Muscle of arm (tissue), 12 donors: ENCODE data around the gene PER1. TPM values are rescaled to one million over a fixed set of nuclear protein-coding genes. Genes with fewer than 3 reads are reported as not detected.

Experiments used
- DNase-seq: peaks from one replicate; pipeline ENCODE4 v3.0.0-alpha.2; 2013
- polyA plus RNA-seq, 12 donors: library from polyadenylated mRNA; unstranded; fragments of 120-200 nt; gene quantifications; one replicate each; pipeline ENCODE4 v1.2.1, GENCODE V29; 2013; ENCODE audit not compliant: insufficient read length in 12 of 12

The PER1 gene
- polyA plus RNA-seq, 12 donors, result 27.4 to 159 (median 47.2) TPM; not detected in 1

DNA sequence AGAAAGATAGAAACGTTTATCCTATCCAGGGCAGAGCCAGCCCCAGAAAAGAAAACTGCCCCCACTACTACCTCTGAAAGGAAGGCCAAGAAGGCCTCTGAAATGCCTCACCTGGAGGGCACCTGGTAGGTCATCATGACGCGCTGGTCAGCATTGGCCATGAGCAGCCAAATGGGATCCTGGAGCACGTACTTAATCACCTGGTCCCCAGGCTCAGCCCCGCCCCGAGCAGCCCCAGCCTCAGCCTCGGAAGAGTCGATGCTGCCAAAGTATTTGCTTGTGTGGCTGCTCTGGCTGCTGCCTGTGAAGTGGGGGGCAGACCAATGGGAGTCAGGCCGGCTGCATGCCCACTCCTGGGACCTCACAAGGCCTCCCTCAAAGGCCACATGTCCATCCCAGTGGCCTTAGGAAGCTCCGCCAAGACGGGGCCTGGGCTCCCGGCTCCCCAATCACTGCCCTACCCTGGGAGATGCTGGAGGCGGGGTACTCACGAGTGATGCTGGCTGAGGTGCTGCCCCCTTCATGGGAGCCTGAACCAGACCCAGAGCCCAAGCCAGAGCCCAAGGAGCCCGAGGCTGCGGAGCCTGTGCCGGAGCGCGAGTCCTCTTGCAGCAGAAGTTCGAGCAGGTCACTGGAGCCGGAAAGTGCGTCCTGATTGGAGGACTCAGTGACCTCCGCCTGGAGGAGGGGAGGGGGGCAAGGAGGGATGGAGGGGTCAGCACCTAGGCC is 9.9 kb downstream of the PER1 start:
- DNase-seq, result no peak

DNA sequence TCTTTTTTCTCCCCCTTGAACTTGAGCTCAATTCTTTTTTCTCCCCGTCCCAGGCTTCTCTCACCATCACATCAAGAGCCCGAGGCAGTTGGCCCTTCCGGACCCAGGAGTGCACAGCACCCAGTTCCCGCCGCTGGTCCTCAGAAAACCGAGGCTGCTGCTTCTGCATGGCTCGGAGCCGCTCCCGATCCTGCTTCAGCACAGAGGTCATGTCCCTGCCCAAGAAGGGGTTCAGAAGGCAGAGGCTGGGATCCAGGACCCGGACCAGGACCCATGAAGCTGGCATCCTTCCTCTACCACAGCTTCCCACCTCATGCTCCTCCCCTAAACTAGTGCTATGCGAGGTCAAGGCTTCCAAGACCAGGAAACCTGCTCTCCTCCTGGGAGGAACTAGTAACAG is 10.5 kb downstream of the PER1 start:
- no peak for DNase-seq

DNA sequence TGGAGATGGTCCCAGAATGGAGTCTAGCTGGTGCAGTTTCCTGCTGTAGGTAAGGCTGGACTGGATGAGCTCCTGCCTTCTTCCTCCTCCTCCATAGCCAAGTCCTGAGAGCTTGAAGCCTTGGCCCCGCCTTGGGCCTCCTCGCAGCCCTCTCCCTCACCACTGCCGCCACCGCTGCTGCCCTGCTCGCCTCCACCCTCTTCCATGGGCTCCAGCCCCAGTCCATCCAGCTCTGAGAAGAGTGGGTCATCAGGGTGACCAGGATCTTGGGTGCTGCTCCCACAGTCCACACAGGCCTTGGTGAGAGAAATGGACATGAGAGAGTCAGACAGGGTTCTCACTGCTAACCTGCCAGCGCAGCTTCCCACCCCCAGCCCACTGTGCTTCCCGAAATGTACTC is 11.2 kb downstream of the PER1 start:
- no peak for DNase-seq

DNA sequence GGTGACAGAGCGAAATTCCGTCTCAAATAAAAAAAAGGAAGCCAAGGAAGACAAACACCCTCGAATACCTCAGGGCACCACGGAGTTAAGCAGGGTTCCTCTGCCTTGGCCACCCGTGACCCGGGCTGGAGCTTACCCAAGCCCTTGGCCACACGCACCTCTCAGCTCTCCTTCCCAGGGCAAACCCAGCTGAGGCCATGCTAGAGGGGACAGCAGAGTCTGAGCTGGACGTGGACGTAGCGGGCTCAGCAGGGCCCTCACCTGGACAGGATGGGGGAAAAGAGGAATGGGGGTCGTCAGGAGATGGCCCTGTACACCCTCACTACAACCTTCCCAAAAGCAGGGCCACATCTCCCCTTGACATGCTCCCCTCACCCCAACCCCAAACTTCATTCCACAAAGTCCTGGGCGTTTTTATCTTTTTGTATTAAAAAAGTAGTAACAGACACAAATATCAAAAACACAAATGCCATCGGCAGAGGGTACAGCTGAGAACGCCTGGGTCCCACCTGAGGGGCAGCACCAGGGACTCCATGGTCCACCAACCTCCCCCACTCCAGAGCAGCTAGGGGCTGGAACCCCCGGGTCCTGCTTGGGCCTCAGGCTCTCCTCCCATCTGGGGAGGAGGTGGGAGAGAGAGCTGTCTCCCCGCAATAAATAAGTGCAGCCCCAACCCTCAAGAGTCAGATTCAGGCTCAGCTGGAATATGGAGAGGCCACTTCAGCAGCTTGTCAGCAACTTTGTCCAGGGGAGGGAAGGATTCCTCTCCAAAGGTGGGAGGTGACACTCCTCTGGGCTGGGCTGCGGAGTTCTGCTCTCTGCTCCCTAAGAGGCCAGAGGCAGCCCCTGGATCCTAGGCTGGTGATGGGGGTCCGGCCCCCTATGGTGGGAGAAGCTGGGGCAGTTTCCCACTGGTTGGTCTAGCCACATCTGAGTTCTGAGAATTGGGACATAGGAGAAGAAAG is 11.9 kb downstream of the PER1 start:
- no peak for DNase-seq

DNA sequence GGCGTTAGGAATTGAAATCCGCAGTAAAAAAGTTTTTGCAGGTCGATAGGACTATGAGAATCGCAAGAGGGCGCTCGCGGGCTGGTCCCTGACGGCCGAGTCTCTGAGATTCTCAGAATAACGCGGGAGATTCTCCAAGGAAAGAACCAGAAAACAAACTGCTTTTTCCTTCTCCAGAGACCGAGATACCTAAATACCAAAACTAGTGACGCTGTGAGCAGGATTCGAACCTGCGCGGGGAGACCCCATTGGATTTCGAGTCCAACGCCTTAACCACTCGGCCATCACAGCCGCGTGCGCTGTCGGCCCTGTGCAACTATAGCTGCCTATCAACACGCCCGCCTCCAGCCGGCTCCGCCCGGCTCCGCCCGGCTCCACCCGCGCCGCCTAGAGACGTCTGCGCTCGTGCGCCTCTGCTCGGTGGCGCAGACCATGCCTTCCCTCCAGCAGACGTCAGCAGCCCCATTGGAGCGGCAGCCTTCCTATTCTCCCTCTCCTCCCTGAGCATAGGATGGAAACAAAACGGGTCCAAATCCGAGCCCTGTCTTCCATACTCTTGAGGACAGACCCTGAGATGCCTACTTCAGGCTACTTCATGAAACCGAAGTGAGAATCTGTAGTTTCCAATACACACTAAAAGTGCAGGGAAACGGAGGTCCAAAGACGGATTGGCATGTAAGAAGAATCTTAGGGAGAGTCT is 13.4 kb downstream of the PER1 start:
- DNase-seq, result peak; percentile 98

DNA sequence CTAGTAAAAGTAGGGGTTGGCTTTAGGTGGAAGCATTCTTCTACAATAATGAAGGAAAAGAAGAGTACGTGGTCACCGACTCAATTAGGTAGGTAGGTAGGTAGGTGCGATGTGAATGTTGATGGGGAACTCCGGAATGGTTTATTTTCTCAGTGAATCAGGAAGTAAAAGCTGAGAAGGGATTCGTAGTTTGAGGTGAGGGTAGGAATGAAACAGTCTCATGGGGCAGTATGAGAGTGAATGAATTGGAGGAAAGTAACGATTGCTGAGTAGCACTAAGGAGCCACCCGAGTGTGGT is 13.9 kb downstream of the PER1 start:
- no peak for DNase-seq

DNA sequence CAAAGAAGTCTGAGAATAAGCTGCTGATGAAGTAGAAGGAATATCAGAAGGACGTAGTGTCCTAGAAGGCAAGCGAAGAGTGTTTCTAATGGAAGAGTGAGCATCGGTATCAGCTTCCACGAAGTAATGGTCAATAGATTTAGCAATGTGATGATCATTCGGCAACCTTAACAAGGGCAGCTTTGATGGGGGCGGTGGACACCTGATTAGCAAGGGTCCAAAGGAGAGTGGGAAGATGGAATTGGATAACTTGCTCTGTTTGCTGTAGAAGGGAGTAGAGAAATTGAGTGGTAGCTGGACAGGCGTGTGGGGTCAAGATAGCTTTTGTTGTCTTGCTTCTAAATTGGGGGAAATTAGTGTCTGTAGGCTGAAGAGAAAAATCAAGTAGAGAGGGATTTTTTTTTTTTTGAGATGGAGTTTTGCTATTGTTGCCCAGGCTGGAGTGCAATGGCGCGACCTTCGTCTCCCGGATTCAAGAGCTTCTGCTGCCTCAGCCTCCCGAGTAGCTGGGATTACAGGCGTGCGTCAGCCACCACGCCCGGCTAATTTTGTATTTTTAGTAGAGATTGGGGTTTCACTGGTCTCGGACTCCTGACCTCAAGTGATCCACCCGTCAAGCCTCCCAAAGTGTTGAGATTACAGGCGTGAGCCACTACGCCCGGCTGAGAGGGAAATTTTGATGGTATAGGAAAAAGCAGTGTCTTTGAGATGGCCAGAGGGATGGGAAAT is 14.4 kb downstream of the PER1 start:
- DNase-seq, result no peak

DNA sequence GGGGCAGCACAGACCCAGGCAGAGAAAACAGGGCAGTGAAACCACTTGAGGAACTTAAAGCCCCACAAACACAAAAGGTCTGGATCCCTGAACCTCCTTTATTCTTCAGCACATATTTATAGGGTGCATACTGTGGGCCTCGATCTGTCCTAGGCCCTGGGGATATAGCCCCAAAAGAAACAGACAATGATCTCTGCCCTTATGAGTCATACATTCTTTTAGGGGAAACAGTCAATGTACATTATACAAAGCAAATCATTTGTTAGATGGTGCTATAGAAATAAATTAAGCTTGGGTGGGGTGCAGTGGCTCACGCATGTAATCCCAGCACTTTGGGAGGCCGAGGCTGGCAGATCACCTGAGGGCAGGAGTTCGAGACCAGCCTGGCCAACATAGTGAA is 18.3 kb downstream of the PER1 start:
- no peak for DNase-seq

DNA sequence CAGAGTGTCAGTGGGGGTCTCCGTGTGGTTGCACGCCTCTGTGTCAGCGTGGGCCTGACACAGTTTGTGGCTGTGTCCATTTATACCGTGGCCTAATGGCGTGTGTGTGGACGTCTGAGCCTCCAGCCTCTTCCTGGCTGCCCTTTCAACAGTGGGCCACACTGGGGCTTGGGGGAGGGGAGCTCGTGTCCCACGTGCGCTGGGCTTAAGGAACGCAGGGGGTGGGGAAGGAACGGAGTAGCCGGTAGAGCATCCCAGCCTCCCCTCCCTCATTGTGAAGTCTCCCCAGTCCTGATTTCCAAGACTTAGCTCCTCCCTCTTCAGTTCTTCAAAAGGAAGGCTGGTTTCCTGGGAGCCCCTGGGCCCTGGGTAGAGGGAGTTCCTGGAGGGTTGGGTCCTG is 18.8 kb downstream of the PER1 start:
- DNase-seq, result no peak

DNA sequence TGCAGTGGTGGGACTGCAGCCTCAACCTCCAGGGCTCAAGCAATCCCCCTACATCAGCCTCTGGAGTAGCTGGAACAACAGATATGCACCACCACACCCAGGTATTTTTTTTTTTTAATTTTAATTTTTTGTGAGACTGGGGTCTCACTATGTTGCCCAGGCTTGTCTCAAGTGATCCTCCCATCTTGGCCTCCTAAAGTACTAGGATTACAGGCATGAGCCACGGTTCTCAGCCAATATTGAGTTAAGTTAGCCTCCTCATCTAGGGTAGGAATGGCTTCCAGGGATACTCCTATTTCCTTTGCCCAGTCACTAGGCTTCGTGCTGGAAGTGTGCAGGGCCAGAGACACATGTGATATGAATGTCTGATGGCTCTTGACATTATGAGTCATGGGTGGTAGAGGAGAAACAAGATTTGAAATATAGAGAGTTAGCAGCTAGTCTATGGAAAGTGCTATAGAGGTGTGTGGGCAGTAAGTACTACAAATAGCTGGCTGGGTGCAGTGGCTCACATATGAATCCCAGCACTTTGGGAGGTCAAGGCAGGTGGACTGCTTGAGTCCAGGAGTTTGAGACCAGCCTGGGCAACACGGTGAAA is 20.3 kb downstream of the PER1 start:
- DNase-seq, result no peak

DNA sequence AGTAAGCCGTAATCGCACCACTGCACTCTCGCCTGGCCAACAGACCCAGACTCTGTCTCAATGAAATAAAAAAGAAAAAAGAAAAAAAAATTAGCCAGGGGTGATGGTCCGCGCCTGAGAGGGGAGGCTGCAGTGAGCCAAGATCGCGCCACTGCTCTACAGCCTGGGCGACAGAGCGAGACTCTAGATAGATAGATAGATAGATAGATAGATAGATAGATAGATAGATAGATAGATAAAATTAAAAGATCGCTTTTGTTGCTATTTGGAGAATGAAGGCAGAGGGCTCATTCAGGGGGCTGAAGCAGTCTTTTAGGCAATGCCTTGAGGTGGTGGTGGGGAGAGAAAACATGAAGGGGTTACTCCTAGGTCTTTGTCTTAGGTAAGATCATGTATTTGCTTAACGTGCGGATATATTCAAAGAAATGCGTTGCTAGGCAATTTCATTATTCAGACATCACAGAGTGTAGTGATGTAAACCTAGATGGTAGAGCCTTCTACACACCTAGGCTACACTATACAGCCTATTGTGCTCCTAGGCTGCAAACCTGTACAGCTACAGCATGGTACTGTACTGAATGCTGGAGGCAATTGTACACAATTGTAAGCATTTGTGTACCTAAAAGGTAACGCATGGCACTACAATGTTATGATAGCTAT is 23.9 kb downstream of the PER1 start:
- DNase-seq, result no peak

DNA sequence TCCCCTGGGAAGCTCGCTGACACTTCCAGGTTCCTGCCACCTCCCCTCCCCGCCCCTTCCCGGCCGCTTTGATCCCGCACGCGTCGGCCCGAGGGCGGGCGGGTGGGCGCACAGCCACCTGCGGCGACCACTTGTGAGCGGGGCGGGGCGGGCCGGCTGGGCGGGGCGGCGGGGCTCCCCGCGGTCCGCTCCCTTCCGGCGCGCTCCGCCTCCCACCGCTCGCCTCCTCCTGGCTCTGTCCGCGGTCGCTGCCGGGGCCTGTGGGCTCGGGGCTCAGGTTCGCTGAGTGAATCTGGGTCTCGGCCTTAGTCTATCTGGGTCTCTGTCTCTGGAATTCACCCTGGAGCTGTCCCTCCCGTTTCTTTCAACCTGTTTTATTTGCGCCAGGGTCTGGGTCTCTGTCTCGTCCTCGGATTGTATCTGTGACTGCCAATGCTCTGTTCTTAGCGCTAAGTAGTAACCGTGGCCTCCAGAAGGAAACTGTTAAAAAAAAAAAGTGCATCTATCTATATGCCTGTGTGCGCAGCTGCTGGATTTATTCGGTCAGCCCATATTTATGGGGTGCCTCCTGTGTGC is 25.6 kb downstream of the PER1 start:
- DNase-seq, result no peak

DNA sequence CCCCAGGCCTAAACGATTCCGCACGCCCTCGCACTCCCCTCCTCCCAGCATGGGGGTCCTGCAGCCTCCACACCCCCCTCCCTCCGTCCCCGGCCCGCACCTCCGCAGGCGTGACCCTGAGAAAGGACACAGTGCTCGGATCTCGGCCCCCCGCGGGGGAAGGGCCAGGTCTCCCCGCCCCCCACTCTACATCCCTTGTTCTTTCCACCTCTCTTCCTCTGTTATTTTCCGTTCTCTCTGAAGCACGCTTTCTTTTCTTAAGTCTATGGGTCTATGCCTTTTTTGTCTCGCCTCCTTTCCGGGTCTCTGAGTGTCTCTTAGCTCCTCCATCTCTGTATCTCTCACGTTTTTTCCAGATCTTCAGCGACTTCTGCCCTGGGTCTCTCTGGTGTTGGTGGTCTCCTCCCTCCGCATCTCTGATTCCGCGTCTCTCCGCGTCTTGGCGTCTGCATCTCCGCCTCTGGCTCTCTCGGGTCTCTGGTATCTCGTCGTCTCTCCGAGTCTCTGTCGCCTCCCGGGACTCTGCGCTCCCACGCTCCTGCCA is 26.2 kb downstream of the PER1 start:
- no peak for DNase-seq

DNA sequence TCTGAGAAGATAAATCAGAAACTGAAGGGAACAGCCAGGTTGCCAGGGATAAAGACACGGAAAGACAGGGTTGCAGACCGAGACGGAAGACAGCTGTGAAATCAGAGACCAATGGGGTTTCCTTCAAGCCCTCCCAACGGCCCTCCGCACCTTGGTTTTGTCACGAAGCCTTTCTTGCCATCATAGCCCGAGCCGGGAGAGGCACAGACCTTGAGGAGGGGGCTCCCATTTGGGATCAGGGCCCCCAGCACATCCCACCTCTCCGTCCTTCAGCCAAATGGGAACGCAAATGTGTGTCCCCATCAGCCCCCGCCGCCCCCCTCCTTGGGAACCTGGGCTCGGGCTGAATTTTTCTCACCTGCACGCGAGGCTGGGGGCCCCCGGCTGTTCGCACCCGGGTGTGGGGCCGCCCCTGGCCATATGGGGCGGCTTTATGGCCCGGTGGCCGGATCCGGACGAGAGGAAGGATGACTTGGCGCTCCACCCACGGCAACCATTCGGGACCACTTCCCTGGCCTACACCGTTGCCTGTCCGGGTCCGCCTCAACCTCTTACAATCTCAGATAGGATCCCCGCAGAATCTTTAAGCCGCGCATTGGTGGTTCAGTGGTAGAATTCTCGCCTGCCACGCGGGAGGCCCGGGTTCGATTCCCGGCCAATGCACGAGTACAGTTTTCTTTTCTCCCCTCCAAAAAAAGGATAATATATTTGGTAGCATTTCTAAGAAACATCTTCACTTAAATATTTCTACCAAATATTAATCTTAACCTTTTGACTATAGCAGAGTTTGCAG is 26.9 kb downstream of the PER1 start:
- peak; percentile 87 for DNase-seq

DNA sequence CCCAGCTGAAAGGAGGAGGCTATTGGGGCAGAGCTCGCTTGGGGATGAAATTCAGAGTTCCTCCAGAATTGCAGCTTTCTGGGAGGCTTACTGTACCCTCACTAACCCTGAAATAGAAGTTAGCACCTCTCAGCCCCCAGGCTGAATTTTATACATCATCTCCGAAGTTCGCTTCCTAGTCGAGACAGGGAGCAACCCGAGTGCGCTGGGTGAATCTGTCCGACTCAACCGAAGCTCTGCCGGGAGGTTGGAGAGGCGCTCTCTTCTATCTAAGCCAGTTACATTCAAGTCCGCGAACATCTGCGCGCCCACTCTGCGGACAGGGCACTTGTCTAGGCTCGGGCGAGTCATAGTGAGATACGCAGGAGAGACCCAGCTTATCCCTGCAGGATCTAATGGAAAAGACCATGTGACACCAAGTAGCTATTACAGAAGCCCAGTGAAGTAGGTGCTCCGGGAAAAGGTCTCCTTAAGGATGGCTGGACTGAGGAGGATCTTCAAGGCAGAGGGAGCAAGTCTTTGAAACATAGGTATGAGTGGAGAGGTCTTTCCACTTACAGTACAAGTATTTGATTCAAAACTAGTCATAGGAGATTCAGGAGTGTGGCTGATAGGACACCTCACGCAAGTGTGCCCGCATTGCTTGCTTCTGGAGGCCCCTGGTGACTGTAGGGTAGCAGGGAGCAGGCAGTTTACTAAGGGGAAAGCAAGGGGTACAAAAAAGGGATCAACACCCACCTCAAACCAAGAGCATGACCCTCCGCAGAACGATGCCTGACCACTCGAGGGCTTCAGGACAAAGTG is 27.7 kb downstream of the PER1 start:
- no peak for DNase-seq

DNA sequence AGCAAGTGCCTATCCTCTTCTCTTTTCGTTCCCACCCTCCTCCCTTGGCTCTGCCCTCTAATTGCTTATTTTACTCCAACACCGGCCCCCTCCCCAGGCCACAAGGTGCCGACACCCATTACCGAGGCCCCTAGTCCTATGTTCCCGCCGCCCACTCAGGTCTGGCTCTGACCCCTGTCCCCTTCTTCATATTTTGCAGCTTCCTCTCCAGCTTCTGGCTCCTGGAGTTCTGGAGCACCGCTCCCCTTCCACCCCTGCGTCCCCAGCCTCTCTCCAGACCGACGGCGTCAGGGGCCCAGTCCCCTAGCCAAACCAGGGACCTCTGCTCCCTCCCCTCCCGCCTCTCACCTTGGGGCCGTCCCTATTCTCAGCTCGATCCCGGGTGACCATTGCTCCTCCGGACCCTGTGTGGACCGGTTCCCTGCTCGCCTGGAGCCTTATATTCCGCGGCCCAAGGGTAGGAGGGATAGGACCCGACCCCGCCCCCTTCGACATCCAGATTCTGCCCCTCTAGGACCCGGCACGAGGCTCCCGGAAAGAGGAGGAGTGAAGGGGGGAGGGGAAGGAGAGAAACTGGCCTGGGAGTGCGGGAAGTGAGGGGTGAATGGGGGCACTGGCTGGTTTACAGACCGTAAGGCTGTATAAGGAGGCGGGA is 28.4 kb downstream of the PER1 start, which contains the start of gene HES7:
Gene HES7 (minus strand): TSS at position 412 of the 655 bp plus-strand sequence. CDS start 22 bp downstream, at position 390.
- no peak for DNase-seq

DNA sequence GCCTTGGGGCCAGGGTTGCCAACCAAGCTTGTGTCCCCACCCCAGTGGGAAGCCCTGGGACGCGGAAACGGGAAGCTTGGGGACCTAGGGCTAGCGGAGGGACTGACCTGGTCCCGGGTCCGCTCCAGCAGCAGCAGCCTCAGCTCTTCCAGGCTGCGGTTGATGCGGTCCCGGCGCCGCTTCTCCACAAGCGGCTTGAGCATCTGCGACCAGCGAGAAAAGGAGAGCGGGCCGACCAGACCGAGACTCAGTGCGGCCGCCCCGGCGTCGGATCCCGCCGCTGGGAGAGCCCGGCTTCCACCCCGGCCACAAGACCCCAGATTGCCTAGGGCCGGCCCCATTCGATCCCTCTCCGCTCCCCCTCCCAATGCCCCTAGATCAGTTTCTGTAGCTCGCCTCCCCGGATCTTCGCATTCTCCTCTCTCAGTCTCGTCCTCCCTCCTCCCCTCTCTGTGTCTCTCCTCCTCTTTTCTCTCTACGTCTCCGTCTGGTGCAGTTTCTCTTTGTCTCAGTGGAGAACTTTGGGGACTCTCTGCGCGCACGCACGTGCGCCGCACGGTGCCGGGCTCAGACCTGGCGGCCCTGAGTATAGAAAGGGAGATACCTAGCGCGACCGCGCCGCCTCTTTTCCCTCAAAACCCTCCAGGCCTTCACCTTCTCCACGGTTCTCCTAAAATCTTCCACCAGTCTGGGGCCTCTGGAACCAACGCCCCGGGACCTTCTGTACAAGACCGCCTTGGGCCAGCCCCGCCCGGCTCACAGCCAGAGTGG is 29.1 kb downstream of the PER1 start:
- DNase-seq, result no peak
